HepG2 (cell line): ENCODE data around the gene SALL2. TPM values are rescaled to one million over a fixed set of nuclear protein-coding genes. Genes with fewer than 3 reads are reported as not detected.

Experiments
- AGO1 ChIP-seq: fragments of 200-400 bp; formaldehyde crosslinking; IDR thresholded peaks from 2 replicates; pipeline ENCODE4 v1.6.1; 2017; ENCODE audit warnings: mild to moderate bottlenecking, low read depth, low read length, moderate library complexity; ENCODE audit not compliant: poor library complexity, severe bottlenecking
- ARHGAP35 ChIP-seq: sonication (generic); formaldehyde crosslinking; IDR thresholded peaks from 2 replicates; pipeline ENCODE4 v1.9.0; 2022; ENCODE audit warnings: mild to moderate bottlenecking, inconsistent platforms, moderate library complexity, missing genetic modification reagents, borderline replicate concordance
- ATM ChIP-seq: fragments of 450-650 bp; IDR thresholded peaks from 2 replicates; pipeline ENCODE4 v1.7.1; 2017; ENCODE audit warnings: mild to moderate bottlenecking, borderline replicate concordance
- ELF4 ChIP-seq: sonication (generic); formaldehyde crosslinking; IDR thresholded peaks from 2 replicates; pipeline ENCODE4 v1.5.0; 2020; ENCODE audit warnings: missing genetic modification reagents, mild to moderate bottlenecking, moderate library complexity, borderline replicate concordance
- FOXO1 ChIP-seq: sonication (generic); formaldehyde crosslinking; IDR thresholded peaks from 2 replicates; pipeline ENCODE4 v1.4.0; 2020; ENCODE audit warnings: missing genetic modification reagents
- GFI1 ChIP-seq: sonication (generic); formaldehyde crosslinking; IDR thresholded peaks from 2 replicates; pipeline ENCODE4 v1.5.0; 2020; ENCODE audit warnings: missing genetic modification reagents, mild to moderate bottlenecking, borderline replicate concordance
- HOXA7 ChIP-seq: sonication (generic); formaldehyde crosslinking; IDR thresholded peaks from 2 replicates; pipeline ENCODE4 v1.8.1; 2022; ENCODE audit warnings: mild to moderate bottlenecking, missing genetic modification reagents, moderate library complexity
- IKZF4 ChIP-seq: sonication (generic); formaldehyde crosslinking; IDR thresholded peaks from 2 replicates; pipeline ENCODE4 v1.5.1; 2020; ENCODE audit warnings: borderline replicate concordance, mild to moderate bottlenecking, low read depth, missing genetic modification reagents; ENCODE audit errors: not compliant biosample characterization
- KLF9 ChIP-seq: IDR thresholded peaks from 2 replicates; pipeline ENCODE4 v1.6.1; 2016; ENCODE audit warnings: low read depth
- NR0B2 ChIP-seq: sonication (generic); formaldehyde crosslinking; IDR thresholded peaks from 2 replicates; pipeline ENCODE4 v1.4.0; 2020; ENCODE audit warnings: mild to moderate bottlenecking, missing genetic modification reagents
- PBX3 ChIP-seq: sonication (generic); formaldehyde crosslinking; IDR thresholded peaks from 2 replicates; pipeline ENCODE4 v1.8.1; 2023; ENCODE audit warnings: missing genetic modification reagents, inconsistent platforms, borderline replicate concordance
- PCBP1 ChIP-seq: fragments of 200-400 bp; formaldehyde crosslinking; IDR thresholded peaks from 2 replicates; pipeline ENCODE4 v1.6.1; 2017; ENCODE audit warnings: mild to moderate bottlenecking, low read depth, low read length, borderline replicate concordance
- RFX3 ChIP-seq: IDR thresholded peaks from 2 replicates; pipeline ENCODE4 v1.6.1; 2016; ENCODE audit warnings: missing biosample characterization, missing genetic modification reagents
- SNRNP70 ChIP-seq: fragments of 200-400 bp; formaldehyde crosslinking; IDR thresholded peaks from 2 replicates; pipeline ENCODE4 v1.6.1; 2017; ENCODE audit warnings: mild to moderate bottlenecking, low read depth, low read length, moderate library complexity
- STAT5B ChIP-seq: sonication (generic); formaldehyde crosslinking; IDR thresholded peaks from 2 replicates; pipeline ENCODE4 v1.4.0; 2020; ENCODE audit warnings: missing genetic modification reagents
- TERF1 ChIP-seq: sonication (generic); formaldehyde crosslinking; IDR thresholded peaks from 2 replicates; pipeline ENCODE4 v1.8.0; 2022; ENCODE audit warnings: mild to moderate bottlenecking, missing genetic modification reagents, moderate library complexity
- XBP1 ChIP-seq: sonication (generic); formaldehyde crosslinking; IDR thresholded peaks from 2 replicates; pipeline ENCODE4 v1.5.0; 2020; ENCODE audit warnings: missing genetic modification reagents
- ZNF143 ChIP-seq: sonication (generic); formaldehyde crosslinking; IDR thresholded peaks from 2 replicates; pipeline ENCODE4 v1.4.0; 2020; ENCODE audit warnings: missing genetic modification reagents
- ZNF24 ChIP-seq: fragments of 450-650 bp; IDR thresholded peaks from 2 replicates; pipeline ENCODE4 v1.6.1; 2017; ENCODE audit warnings: antibody characterized with exemption, mild to moderate bottlenecking
- ZNF660 ChIP-seq: sonication (generic); formaldehyde crosslinking; IDR thresholded peaks from 2 replicates; pipeline ENCODE4 v1.5.1; 2020; ENCODE audit warnings: mild to moderate bottlenecking, low read depth, missing genetic modification reagents, borderline replicate concordance
- ZNF788 ChIP-seq: sonication (generic); formaldehyde crosslinking; IDR thresholded peaks from 2 replicates; pipeline ENCODE4 v1.5.0; 2020; ENCODE audit warnings: mild to moderate bottlenecking, missing genetic modification reagents, borderline replicate concordance
- polyA plus RNA-seq, 8 experiments: library from polyadenylated mRNA; depleted of rRNA in 3 of 8; stranded (reverse) in 7 of 8; unstranded in 1 of 8; fragments of >200 nt; fragmentation: Illumina TruSeq in 4 of 8; extraction: Trizol in 4 of 8; gene quantifications; 2 replicates each; pipeline versions ENCODE4 v1.2.1 to v1.2.3, GENCODE V29; 2011 to 2016; ENCODE audit warnings: low read depth in 4 of 8, missing spikeins in 1 of 8, mixed read lengths in 1 of 8; ENCODE audit not compliant: insufficient read depth in 1 of 8
- total RNA-seq, 5 experiments: library from RNA; depleted of rRNA; stranded (reverse); fragments of >200 nt; fragmentation: Illumina TruSeq; extraction: Trizol; gene quantifications; 2 replicates each; pipeline ENCODE4 v1.2.3, GENCODE V29; 2016; ENCODE audit warnings: low read depth in 1 of 5
- TF ChIP-seq, protein P1 (sequence below): sonication (generic); formaldehyde crosslinking; IDR thresholded peaks from 2 replicates; pipeline ENCODE4 v1.8.0; 2022; ENCODE audit warnings: low read depth, missing genetic modification reagents
- TF ChIP-seq, protein P2 (sequence below): sonication (generic); formaldehyde crosslinking; IDR thresholded peaks from 2 replicates; pipeline ENCODE4 v1.4.0; 2020; ENCODE audit warnings: missing genetic modification reagents, borderline replicate concordance

The SALL2 gene
- total and polyA plus RNA-seq, 2 of the 13 experiments (the other 11 are each of a cell fraction or from before 2014, with no cell fraction given) = 4.9 to 5.8 TPM

- 0 out of 2 replicates have a peak, but pooled peaks have one; percentile 37 for TF ChIP-seq HOXA7 (CRISPR knock-in tag)
- no peak for TF ChIP-seq ZNF143
- 0 out of 2 replicates have a peak, but pooled peaks have one; percentile 20 for TF ChIP-seq ZNF788
- TF ChIP-seq AGO1 = no peak
- TF ChIP-seq XBP1 (CRISPR knock-in tag) = no peak
- TF ChIP-seq, protein P1, sequence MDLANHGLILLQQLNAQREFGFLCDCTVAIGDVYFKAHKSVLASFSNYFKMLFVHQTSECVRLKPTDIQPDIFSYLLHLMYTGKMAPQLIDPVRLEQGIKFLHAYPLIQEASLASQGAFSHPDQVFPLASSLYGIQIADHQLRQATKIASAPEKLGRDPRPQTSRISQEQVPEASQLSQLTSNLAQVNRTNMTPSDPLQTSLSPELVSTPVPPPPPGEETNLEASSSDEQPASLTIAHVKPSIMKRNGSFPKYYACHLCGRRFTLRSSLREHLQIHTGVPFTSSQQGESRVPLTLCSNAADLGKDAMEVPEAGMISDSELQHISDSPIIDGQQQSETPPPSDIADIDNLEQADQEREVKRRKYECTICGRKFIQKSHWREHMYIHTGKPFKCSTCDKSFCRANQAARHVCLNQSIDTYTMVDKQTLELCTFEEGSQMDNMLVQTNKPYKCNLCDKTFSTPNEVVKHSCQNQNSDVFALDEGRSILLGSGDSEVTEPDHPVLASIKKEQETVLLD (CRISPR knock-in tag) = no peak
- TF ChIP-seq PBX3 = no peak
- TF ChIP-seq KLF9 (CRISPR knock-in tag) = no peak
- no peak for TF ChIP-seq NR0B2 (CRISPR knock-in tag)
- TF ChIP-seq IKZF4 (CRISPR knock-in tag) = no peak
- no peak for TF ChIP-seq SNRNP70
- TF ChIP-seq FOXO1 (CRISPR knock-in tag) = no peak
- TF ChIP-seq ATM = no peak
- TF ChIP-seq ARHGAP35 (CRISPR knock-in tag) = no peak
- TF ChIP-seq, protein P2, sequence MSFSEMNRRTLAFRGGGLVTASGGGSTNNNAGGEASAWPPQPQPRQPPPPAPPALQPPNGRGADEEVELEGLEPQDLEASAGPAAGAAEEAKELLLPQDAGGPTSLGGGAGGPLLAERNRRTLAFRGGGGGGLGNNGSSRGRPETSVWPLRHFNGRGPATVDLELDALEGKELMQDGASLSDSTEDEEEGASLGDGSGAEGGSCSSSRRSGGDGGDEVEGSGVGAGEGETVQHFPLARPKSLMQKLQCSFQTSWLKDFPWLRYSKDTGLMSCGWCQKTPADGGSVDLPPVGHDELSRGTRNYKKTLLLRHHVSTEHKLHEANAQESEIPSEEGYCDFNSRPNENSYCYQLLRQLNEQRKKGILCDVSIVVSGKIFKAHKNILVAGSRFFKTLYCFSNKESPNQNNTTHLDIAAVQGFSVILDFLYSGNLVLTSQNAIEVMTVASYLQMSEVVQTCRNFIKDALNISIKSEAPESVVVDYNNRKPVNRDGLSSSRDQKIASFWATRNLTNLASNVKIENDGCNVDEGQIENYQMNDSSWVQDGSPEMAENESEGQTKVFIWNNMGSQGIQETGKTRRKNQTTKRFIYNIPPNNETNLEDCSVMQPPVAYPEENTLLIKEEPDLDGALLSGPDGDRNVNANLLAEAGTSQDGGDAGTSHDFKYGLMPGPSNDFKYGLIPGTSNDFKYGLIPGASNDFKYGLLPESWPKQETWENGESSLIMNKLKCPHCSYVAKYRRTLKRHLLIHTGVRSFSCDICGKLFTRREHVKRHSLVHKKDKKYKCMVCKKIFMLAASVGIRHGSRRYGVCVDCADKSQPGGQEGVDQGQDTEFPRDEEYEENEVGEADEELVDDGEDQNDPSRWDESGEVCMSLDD = no peak
- no peak for TF ChIP-seq TERF1 (CRISPR knock-in tag)
- no peak for TF ChIP-seq GFI1
- TF ChIP-seq PCBP1 = no peak; the same call in 1 of the 2 replicates
- no peak for TF ChIP-seq STAT5B
- TF ChIP-seq RFX3 (CRISPR knock-in tag) = no peak
- TF ChIP-seq ZNF24 = no peak
- no peak for TF ChIP-seq ZNF660 (CRISPR knock-in tag)
- TF ChIP-seq ELF4 (CRISPR knock-in tag) = no peak
Observed at GRCh38 chr14:21525962-21526671, at the start of gene SALL2 (continued).
